PFSK-1 (cell line): Measurements from ENCODE around the gene GPC6.

ENCODE experiments used
- FOXP2 ChIP-seq: optimal IDR thresholded peaks from 2 replicates; pipeline ENCODE3; 2011; ENCODE audit warnings: borderline replicate concordance, control low read depth, inconsistent platforms; ENCODE audit not compliant: insufficient read depth; ENCODE audit errors: extremely low read length, extremely low read depth
- POLR2AphosphoS5 ChIP-seq: IDR thresholded peaks from 2 replicates; pipeline ENCODE4 v1.6.1; 2012; ENCODE audit warnings: low read depth, mild to moderate bottlenecking, control low read depth, low read length, moderate library complexity
- REST ChIP-seq, 2 experiments: IDR thresholded peaks; 2 replicates each; pipeline versions ENCODE4 v1.6.1 to v1.8.0; 2011 to 2012; ENCODE audit warnings: low read depth in 2 of 2, low read length in 2 of 2, control low read depth in 1 of 2, inconsistent platforms in 1 of 2, mild to moderate bottlenecking in 1 of 2, moderate library complexity in 1 of 2; ENCODE audit not compliant: insufficient read depth in 1 of 2
- SIN3A ChIP-seq: IDR thresholded peaks from 2 replicates; pipeline ENCODE4 v1.6.1; 2012; ENCODE audit warnings: mild to moderate bottlenecking, low read length, moderate library complexity, borderline replicate concordance; ENCODE audit not compliant: insufficient read depth
- TAF1 ChIP-seq: IDR thresholded peaks from 2 replicates; pipeline ENCODE4 v1.6.1; 2012; ENCODE audit warnings: low read length, control low read depth, borderline replicate concordance; ENCODE audit not compliant: insufficient read depth

The GPC6 gene

DNA sequence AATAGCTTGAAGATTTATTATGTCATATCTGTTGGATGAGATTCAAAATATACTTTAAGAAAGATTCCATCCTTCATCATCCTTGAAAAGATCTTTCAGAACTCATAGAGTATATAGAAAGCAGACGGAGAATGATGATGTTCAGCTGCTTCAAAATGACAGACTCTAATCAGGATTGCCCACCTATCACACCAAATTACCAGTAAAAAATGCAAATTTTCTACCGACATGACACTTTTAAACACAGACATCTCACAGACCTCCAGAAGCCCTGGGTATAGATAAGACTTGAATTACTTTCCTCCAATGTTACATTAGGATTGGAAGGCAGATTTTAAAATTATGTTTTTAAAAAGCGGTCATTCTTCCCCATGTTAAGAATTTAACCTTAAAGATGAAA lies 235.5 kb downstream of the GPC6 start:
- TF ChIP-seq REST (IDR thresholded peaks at IDR 0.05; ENCODE audit: insufficient read depth in 1 of 2, low read depth in 2 of 2, low read length in 2 of 2) (no peak), TAF1 (no peak), SIN3A (no peak), FOXP2 (no peak), POLR2AphosphoS5 (no peak)

DNA sequence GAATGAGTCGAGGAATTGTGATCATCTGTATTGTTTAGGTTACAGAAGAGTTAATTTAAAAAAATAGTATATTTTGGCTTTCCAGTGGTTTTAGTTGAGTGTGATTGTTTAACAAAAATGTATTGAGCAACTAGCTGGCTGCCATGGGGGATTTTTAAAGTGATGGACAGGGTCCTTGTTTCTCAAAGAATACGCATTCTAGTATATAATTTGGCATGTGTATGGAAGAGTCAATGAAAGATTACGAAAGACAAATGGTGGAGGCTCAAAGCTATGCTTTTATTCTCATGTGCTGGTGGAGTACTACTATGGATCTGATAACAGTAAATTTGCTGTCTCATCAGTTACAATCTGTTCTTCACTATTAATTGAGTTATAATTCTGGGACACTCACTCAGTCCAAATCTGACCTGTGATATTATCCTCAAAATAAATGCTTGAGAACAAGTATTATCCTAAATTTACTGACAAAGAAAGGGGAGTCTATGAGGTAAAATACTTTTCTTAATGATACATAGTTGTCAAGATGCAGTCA lies 240.0 kb downstream of the GPC6 start:
- no peak for TF ChIP-seq SIN3A
- no peak for TF ChIP-seq POLR2AphosphoS5
- no peak for TF ChIP-seq TAF1
- TF ChIP-seq FOXP2, result no peak
- no peak for TF ChIP-seq REST (IDR thresholded peaks at IDR 0.05; ENCODE audit: insufficient read depth in 1 of 2, low read depth in 2 of 2, low read length in 2 of 2)

GRCh38 chr13:93467175-93467574 lies 240.6 kb downstream of the GPC6 start:
- TF ChIP-seq POLR2AphosphoS5, result no peak
- TF ChIP-seq TAF1, result no peak
- no peak for TF ChIP-seq REST (IDR thresholded peaks at IDR 0.05; ENCODE audit: insufficient read depth in 1 of 2, low read depth in 2 of 2, low read length in 2 of 2)
- TF ChIP-seq FOXP2, result no peak
- TF ChIP-seq SIN3A, result no peak

- no peak for TF ChIP-seq POLR2AphosphoS5
- no peak for TF ChIP-seq SIN3A
- TF ChIP-seq FOXP2, result no peak
- TF ChIP-seq REST (IDR thresholded peaks at IDR 0.05; ENCODE audit: insufficient read depth in 1 of 2, low read depth in 2 of 2, low read length in 2 of 2), result no peak
- no peak for TF ChIP-seq TAF1
Measured at GRCh38 chr13:93468433-93468832, 241.8 kb downstream of the GPC6 start.

- TF ChIP-seq TAF1, result no peak
Measured at GRCh38 chr13:93472296-93472695, 245.7 kb downstream of the GPC6 start.
